Adipocyte (in vitro differentiated cells): Measurements from ENCODE around the gene NID1.

Experiments used
- DNase-seq: peaks from one replicate; pipeline ENCODE4 v3.0.0-alpha.2; 2015; ENCODE audit warnings: low read depth
- H3K27me3 ChIP-seq: replicated peaks from 2 replicates; pipeline ENCODE4 v1.7.0; 2013; ENCODE audit warnings: mild to moderate bottlenecking, low read length, moderate library complexity; ENCODE audit not compliant: control insufficient read depth, insufficient read depth
- H3K36me3 ChIP-seq: 2 replicates; pipeline ENCODE4 v1.7.0; 2013; ENCODE audit warnings: low read length, mild to moderate bottlenecking, moderate library complexity; ENCODE audit not compliant: control insufficient read depth, insufficient read depth, severe bottlenecking
- H3K4me1 ChIP-seq: 2 replicates; pipeline ENCODE4 v1.7.0; 2013; ENCODE audit warnings: mild to moderate bottlenecking, low read length, moderate library complexity; ENCODE audit not compliant: control insufficient read depth, insufficient read depth
- H3K4me3 ChIP-seq: 2 replicates; pipeline ENCODE4 v1.7.0; 2013; ENCODE audit warnings: mild to moderate bottlenecking, low read length, moderate library complexity
- H3K9ac ChIP-seq: 2 replicates; pipeline ENCODE4 v1.7.0; 2013; ENCODE audit warnings: mild to moderate bottlenecking, low read length, moderate library complexity
- H3K9me3 ChIP-seq: 2 replicates; pipeline ENCODE4 v1.7.0; 2013; ENCODE audit warnings: mild to moderate bottlenecking, low read length, moderate library complexity; ENCODE audit not compliant: control insufficient read depth

NID1 gene

GRCh38 chr1:236020359-236021219, 44.3 kb downstream of the NID1 start:
- Histone ChIP-seq H3K27me3 (no peaks in the 10 kb centered on the region), H3K9me3 (no peaks in the 10 kb centered on the region), H3K36me3 (peaks cover 60% of the 10 kb centered on the region), H3K4me3 (peak overlapping the region; percentile 19), H3K4me1 (peaks cover 60% of the 10 kb centered on the region), H3K9ac (peak overlapping the region; percentile 74)
- no peak for DNase-seq

GRCh38 chr1:236018885-236019453, 45.9 kb downstream of the NID1 start:
- peak; percentile 85 for DNase-seq
- peaks cover 58% of the 10 kb centered on the region for H3K36me3 ChIP-seq
- no peaks in the 10 kb centered on the region for H3K27me3 ChIP-seq
- peaks cover 67% of the 10 kb centered on the region for H3K4me1 ChIP-seq
- no peak overlapping the region for H3K4me3 ChIP-seq
- H3K9ac ChIP-seq, result peak overlapping the region; percentile 74
- no peaks in the 10 kb centered on the region for H3K9me3 ChIP-seq

- Histone ChIP-seq H3K4me3 (no peak overlapping the region), H3K36me3 (peaks cover 57% of the 10 kb centered on the region)
Observed at GRCh38 chr1:236016782-236017400, 48.0 kb downstream of the NID1 start.

GRCh38 chr1:236016083-236016482, 48.8 kb downstream of the NID1 start:
- peak; percentile 80 for DNase-seq
- Histone ChIP-seq H3K9ac (peak overlapping the region; percentile 81), H3K36me3 (peaks cover 62% of the 10 kb centered on the region), H3K9me3 (no peaks in the 10 kb centered on the region), H3K27me3 (no peaks in the 10 kb centered on the region), H3K4me3 (peak overlapping the region; percentile 9), H3K4me1 (peaks cover 60% of the 10 kb centered on the region)

More at GRCh38 chr1:236016782-236017400, 48.0 kb downstream of the NID1 start:
- Histone ChIP-seq H3K27me3 (no peaks in the 10 kb centered on the region), H3K4me1 (peaks cover 64% of the 10 kb centered on the region), H3K9me3 (no peaks in the 10 kb centered on the region), H3K9ac (peak overlapping the region; percentile 76)
- no peak for DNase-seq

- Histone ChIP-seq H3K4me3 (peak overlapping the region; percentile 5), H3K9ac (peak overlapping the region; percentile 81), H3K4me1 (peaks cover 60% of the 10 kb centered on the region), H3K9me3 (no peaks in the 10 kb centered on the region), H3K27me3 (no peaks in the 10 kb centered on the region), H3K36me3 (peaks cover 63% of the 10 kb centered on the region)
- no peak for DNase-seq
Observed at GRCh38 chr1:236015539-236015938, 49.4 kb downstream of the NID1 start.

- DNase-seq, result no peak
- no peaks in the 10 kb centered on the region for H3K27me3 ChIP-seq
- H3K36me3 ChIP-seq, result peaks cover 73% of the 10 kb centered on the region
- H3K9me3 ChIP-seq, result no peaks in the 10 kb centered on the region
- H3K9ac ChIP-seq, result no peak overlapping the region
- peaks cover 59% of the 10 kb centered on the region for H3K4me1 ChIP-seq
- H3K4me3 ChIP-seq, result no peak overlapping the region
Observed at GRCh38 chr1:236013330-236013729, 51.6 kb downstream of the NID1 start.

GRCh38 chr1:236011641-236012040, 53.2 kb downstream of the NID1 start:
- Histone ChIP-seq H3K27me3 (no peaks in the 10 kb centered on the region), H3K4me1 (peaks cover 46% of the 10 kb centered on the region), H3K9me3 (no peaks in the 10 kb centered on the region), H3K36me3 (peaks cover 75% of the 10 kb centered on the region), H3K9ac (no peak overlapping the region), H3K4me3 (no peak overlapping the region)
- DNase-seq, result no peak

- Histone ChIP-seq H3K36me3 (peaks cover 75% of the 10 kb centered on the region), H3K9me3 (no peaks in the 10 kb centered on the region), H3K4me3 (no peak overlapping the region), H3K4me1 (peaks cover 46% of the 10 kb centered on the region), H3K9ac (peak overlapping the region; percentile 71), H3K27me3 (no peaks in the 10 kb centered on the region)
- no peak for DNase-seq
Observed at GRCh38 chr1:236010443-236010842, 54.4 kb downstream of the NID1 start.

- peak overlapping the region; percentile 78 for H3K9ac ChIP-seq
- peak overlapping the region; percentile 36 for H3K4me3 ChIP-seq
- peaks cover 71% of the 10 kb centered on the region for H3K36me3 ChIP-seq
- peak; percentile 93 for DNase-seq
- no peaks in the 10 kb centered on the region for H3K27me3 ChIP-seq
- peaks cover 47% of the 10 kb centered on the region for H3K4me1 ChIP-seq
- H3K9me3 ChIP-seq, result no peaks in the 10 kb centered on the region
Observed at GRCh38 chr1:236009857-236010256, 55.0 kb downstream of the NID1 start.

- DNase-seq, result no peak
- H3K4me1 ChIP-seq, result peaks cover 48% of the 10 kb centered on the region
- H3K27me3 ChIP-seq, result no peaks in the 10 kb centered on the region
- peaks cover 64% of the 10 kb centered on the region for H3K36me3 ChIP-seq
- no peaks in the 10 kb centered on the region for H3K9me3 ChIP-seq
- H3K9ac ChIP-seq, result peak overlapping the region; percentile 78
- H3K4me3 ChIP-seq, result peak overlapping the region; percentile 36
Observed at GRCh38 chr1:236009191-236009590, 55.7 kb downstream of the NID1 start.

- Histone ChIP-seq H3K36me3 (peaks cover 57% of the 10 kb centered on the region), H3K9ac (no peak overlapping the region), H3K4me3 (no peak overlapping the region), H3K4me1 (peaks cover 55% of the 10 kb centered on the region), H3K9me3 (no peaks in the 10 kb centered on the region), H3K27me3 (no peaks in the 10 kb centered on the region)
- DNase-seq, result no peak
Observed at GRCh38 chr1:236007781-236008180, 57.1 kb downstream of the NID1 start.
